ENCODE measurements around the gene RNF112. TPM values are rescaled to one million over a fixed set of nuclear protein-coding genes. Genes with fewer than 3 reads are reported as not detected.

The RNF112 gene
- total RNA-seq, 1 experiment from 2014 or later = 0.10 TPM

DNA sequence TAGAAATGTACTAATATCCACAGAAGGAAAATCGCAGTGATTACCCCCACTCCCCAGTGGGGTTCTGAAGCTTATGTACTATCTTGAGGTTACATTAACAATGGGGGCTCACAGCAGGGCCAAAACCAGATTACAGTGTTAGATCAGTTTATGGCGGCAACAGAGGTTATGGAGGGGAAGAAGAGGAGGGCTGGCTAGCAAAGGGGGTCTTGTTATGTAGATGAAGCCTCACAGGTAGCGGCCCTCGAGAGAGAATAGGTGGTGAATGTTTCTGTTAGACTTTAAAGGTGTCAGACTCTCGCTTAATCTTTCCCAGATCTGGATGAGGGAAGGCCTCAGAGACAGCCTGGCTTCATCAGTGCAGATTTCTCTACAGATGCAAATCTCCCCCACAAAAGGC is 22.2 kb downstream of the RNF112 start:
- Histone ChIP-seq H3K9me3 (ENCODE audit: control insufficient read depth, insufficient read depth, low read depth, low read length) (no peaks in the 10 kb centered on the region), H3K27me3 (ENCODE audit: control insufficient read depth, insufficient read depth, low read length) (no peaks in the 10 kb centered on the region), H3K4me3 (ENCODE audit: low read depth in 2 of 2, low read length in 2 of 2) (no peak overlapping the region), H3K36me3 (ENCODE audit: control insufficient read depth, insufficient read depth, low read length) (no peaks in the 10 kb centered on the region), H3K4me1 (ENCODE audit: control insufficient read depth, insufficient read depth, low read length) (no peaks in the 10 kb centered on the region), H3K27ac (ENCODE audit: low read length) (no peak overlapping the region)
- CTCF ChIA-PET = no interaction called here
- in situ Hi-C loops (cut with HindIII; ENCODE audit: low pct_unique_long_range_greater_than_20kb, low sequenced_read_pairs) = no loop called here
- BruUV-seq (replicated peaks) = no TSS peak
- ATAC-seq (no peak), DNase-seq (ENCODE audit: low read depth, low spot score) (no peak)
- POLR2A ChIA-PET = no interaction called here
- TF ChIP-seq, protein P1, sequence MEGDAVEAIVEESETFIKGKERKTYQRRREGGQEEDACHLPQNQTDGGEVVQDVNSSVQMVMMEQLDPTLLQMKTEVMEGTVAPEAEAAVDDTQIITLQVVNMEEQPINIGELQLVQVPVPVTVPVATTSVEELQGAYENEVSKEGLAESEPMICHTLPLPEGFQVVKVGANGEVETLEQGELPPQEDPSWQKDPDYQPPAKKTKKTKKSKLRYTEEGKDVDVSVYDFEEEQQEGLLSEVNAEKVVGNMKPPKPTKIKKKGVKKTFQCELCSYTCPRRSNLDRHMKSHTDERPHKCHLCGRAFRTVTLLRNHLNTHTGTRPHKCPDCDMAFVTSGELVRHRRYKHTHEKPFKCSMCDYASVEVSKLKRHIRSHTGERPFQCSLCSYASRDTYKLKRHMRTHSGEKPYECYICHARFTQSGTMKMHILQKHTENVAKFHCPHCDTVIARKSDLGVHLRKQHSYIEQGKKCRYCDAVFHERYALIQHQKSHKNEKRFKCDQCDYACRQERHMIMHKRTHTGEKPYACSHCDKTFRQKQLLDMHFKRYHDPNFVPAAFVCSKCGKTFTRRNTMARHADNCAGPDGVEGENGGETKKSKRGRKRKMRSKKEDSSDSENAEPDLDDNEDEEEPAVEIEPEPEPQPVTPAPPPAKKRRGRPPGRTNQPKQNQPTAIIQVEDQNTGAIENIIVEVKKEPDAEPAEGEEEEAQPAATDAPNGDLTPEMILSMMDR (IDR thresholded peaks at IDR 0.05) = no peak
- no peak for TF ChIP-seq TCF7L2 (IDR thresholded peaks at IDR 0.05; ENCODE audit: low read depth, low read length)
- intact Hi-C loops (cut with micrococcal nuclease; ENCODE audit: unreplicated experiment) = no loop called here

DNA sequence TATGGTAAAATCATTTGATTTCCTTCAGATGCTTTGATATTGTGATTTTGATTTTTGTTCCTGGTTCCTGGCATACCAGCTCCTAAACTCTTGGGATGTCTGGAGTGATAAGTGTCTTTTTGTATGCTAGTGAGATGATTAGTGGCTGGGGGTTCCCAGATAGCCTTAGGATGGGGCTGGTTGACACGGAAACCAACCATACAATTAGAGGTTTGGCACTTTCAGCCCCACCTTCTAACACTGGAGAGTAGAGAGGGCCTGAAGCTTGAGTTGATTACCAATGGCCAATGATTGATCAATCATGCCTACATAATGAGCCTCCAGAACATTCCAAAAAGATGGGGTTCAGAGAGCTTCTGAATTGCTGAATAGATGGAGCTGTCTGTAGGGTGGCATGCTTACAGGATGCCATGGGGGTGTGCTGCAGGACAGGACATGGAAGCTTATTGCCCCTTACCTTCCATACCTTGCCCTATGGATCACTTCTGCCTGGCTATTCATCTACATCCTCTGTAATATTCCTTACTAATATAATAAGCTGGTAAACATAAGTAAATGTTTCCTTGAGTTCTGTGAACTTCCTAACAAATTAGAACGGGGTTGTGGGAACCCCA is 22.8 kb downstream of the RNF112 start:
- DNase-seq (ENCODE audit: low read depth, low spot score) (no peak), ATAC-seq (no peak)
- H3K27me3 ChIP-seq (ENCODE audit: control insufficient read depth, insufficient read depth, low read length) = no peaks in the 10 kb centered on the region
- H3K27ac ChIP-seq (ENCODE audit: low read length) = no peak overlapping the region
- no peaks in the 10 kb centered on the region for H3K36me3 ChIP-seq (ENCODE audit: control insufficient read depth, insufficient read depth, low read length)
- ChIA-PET CTCF (no interaction called here), POLR2A (interaction anchor here (0.6 kb wide), 1 partner anchor 100 kb away, joined by 3 read pairs; the partner anchor contains the start of gene SLC47A1)
- H3K4me3 ChIP-seq (ENCODE audit: low read depth in 2 of 2, low read length in 2 of 2) = no peak overlapping the region
- TF ChIP-seq, protein P2, sequence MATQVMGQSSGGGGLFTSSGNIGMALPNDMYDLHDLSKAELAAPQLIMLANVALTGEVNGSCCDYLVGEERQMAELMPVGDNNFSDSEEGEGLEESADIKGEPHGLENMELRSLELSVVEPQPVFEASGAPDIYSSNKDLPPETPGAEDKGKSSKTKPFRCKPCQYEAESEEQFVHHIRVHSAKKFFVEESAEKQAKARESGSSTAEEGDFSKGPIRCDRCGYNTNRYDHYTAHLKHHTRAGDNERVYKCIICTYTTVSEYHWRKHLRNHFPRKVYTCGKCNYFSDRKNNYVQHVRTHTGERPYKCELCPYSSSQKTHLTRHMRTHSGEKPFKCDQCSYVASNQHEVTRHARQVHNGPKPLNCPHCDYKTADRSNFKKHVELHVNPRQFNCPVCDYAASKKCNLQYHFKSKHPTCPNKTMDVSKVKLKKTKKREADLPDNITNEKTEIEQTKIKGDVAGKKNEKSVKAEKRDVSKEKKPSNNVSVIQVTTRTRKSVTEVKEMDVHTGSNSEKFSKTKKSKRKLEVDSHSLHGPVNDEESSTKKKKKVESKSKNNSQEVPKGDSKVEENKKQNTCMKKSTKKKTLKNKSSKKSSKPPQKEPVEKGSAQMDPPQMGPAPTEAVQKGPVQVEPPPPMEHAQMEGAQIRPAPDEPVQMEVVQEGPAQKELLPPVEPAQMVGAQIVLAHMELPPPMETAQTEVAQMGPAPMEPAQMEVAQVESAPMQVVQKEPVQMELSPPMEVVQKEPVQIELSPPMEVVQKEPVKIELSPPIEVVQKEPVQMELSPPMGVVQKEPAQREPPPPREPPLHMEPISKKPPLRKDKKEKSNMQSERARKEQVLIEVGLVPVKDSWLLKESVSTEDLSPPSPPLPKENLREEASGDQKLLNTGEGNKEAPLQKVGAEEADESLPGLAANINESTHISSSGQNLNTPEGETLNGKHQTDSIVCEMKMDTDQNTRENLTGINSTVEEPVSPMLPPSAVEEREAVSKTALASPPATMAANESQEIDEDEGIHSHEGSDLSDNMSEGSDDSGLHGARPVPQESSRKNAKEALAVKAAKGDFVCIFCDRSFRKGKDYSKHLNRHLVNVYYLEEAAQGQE (IDR thresholded peaks at IDR 0.05; ENCODE audit: insufficient read depth in 1 of 2, low read depth in 2 of 2, low read length in 1 of 2) = no peak
- no peak for TF ChIP-seq POLR2AphosphoS5 (IDR thresholded peaks at IDR 0.05; ENCODE audit: low read depth, low read length)
- TF ChIP-seq TCF7L2 (IDR thresholded peaks at IDR 0.05; ENCODE audit: low read depth, low read length) = no peak
- no peak for TF ChIP-seq SIN3A (IDR thresholded peaks at IDR 0.05; ENCODE audit: borderline replicate concordance, insufficient read depth, low read depth, low read length)
- TF ChIP-seq, protein P1 (IDR thresholded peaks at IDR 0.05) = no peak
- H3K9me3 ChIP-seq (ENCODE audit: control insufficient read depth, insufficient read depth, low read depth, low read length) = no peaks in the 10 kb centered on the region
- H3K4me1 ChIP-seq (ENCODE audit: control insufficient read depth, insufficient read depth, low read length) = no peaks in the 10 kb centered on the region
- intact Hi-C loops (cut with micrococcal nuclease; ENCODE audit: unreplicated experiment) = no loop called here
- no TSS peak for BruUV-seq (replicated peaks)
- in situ Hi-C loops (cut with HindIII; ENCODE audit: low pct_unique_long_range_greater_than_20kb, low sequenced_read_pairs) = no loop called here
